Fibroblast of skin of left quadriceps (primary cell): ENCODE measurements around the gene STX16.

Source experiments
- DNase-seq, 2 experiments: peaks; one replicate each; pipeline ENCODE4 v3.0.0-alpha.2; 2013; ENCODE audit warnings: low read depth in 2 of 2

The STX16 gene

GRCh38 chr20:58709703-58710039 is 58.6 kb downstream of the STX16 start:
- DNase-seq = no peak

- DNase-seq = no peak
These were observed 59.6 kb downstream of the STX16 start for GRCh38 chr20:58710481-58711265.

GRCh38 chr20:58711266-58712051 is 60.4 kb downstream of the STX16 start:
- no peak for DNase-seq

GRCh38 chr20:58712151-58712791 is 61.2 kb downstream of the STX16 start:
- DNase-seq = no peak

GRCh38 chr20:58712806-58713731 is 62.0 kb downstream of the STX16 start:
- DNase-seq = no peak

GRCh38 chr20:58713801-58714339 is 62.8 kb downstream of the STX16 start:
- no peak for DNase-seq

- DNase-seq = no peak
These were observed 63.3 kb downstream of the STX16 start for GRCh38 chr20:58714340-58714922.

GRCh38 chr20:58714923-58715351 is 63.9 kb downstream of the STX16 start:
- DNase-seq = no peak

GRCh38 chr20:58715391-58715800 is 64.3 kb downstream of the STX16 start:
- no peak for DNase-seq

- DNase-seq = no peak
These were observed 64.9 kb downstream of the STX16 start for GRCh38 chr20:58715801-58716475.

- DNase-seq = no peak
These were observed 65.6 kb downstream of the STX16 start for GRCh38 chr20:58716476-58717277.

GRCh38 chr20:58717278-58718091 is 66.4 kb downstream of the STX16 start:
- DNase-seq = no peak

- DNase-seq = no peak
These were observed 67.1 kb downstream of the STX16 start for GRCh38 chr20:58718121-58718563.

GRCh38 chr20:58718729-58719128 is 67.6 kb downstream of the STX16 start:
- no peak for DNase-seq

GRCh38 chr20:58719258-58719657 is 68.2 kb downstream of the STX16 start:
- DNase-seq = no peak

GRCh38 chr20:58719971-58720371 is 68.9 kb downstream of the STX16 start:
- no peak for DNase-seq

- DNase-seq = no peak
These were observed 69.8 kb downstream of the STX16 start for GRCh38 chr20:58720890-58721289.

GRCh38 chr20:58721951-58722778 is 71.1 kb downstream of the STX16 start:
- DNase-seq = no peak
